GM21390 (cell line): ENCODE results near the gene NDUFB2.
"Not testable (repeated sequence)": the region's sequence is repeated elsewhere in the genome, so short reads cannot be mapped to it uniquely, and the experiment has no call there.

Experiments used
- ATAC-seq: cut with Tn5 transposase; IDR thresholded peaks from one replicate; pipeline ENCODE4 v1.9.1; 2021; ENCODE audit not compliant: unreplicated experiment

NDUFB2 gene

GRCh38 chr7:140734096-140734495 is 37.6 kb downstream of the NDUFB2 start:
- no peak for ATAC-seq

- no peak for ATAC-seq
Observed at GRCh38 chr7:140734729-140735128, 38.2 kb downstream of the NDUFB2 start.

GRCh38 chr7:140738280-140738679 is 41.8 kb downstream of the NDUFB2 start:
- no peak for ATAC-seq

- not testable (repeated sequence) for ATAC-seq
Observed at GRCh38 chr7:140743255-140743654, 46.7 kb downstream of the NDUFB2 start.

GRCh38 chr7:140744005-140744404 is 47.5 kb downstream of the NDUFB2 start:
- ATAC-seq, result no peak

- no peak for ATAC-seq
Observed at GRCh38 chr7:140745266-140746058, 49.0 kb downstream of the NDUFB2 start.

GRCh38 chr7:140746751-140747150 is 50.2 kb downstream of the NDUFB2 start:
- no peak for ATAC-seq

GRCh38 chr7:140752533-140752932 is 56.0 kb downstream of the NDUFB2 start:
- ATAC-seq, result no peak

GRCh38 chr7:140754506-140754905 is 58.0 kb downstream of the NDUFB2 start:
- no peak for ATAC-seq
